Right atrium auricular region (tissue), 2 donors: ENCODE data around the gene CPPED1. TPM values are rescaled to one million over a fixed set of nuclear protein-coding genes. Genes with fewer than 3 reads are reported as not detected.
A peak's percentile ranks its signal among the peaks of the same experiment; 100 is the strongest.

Experiments
- DNase-seq: peaks from one replicate; pipeline ENCODE4 v3.0.0-alpha.2; 2019; ENCODE audit warnings: low spot score
- H3K27ac ChIP-seq, 2 donors: fragments of 200-600 bp; sonication (generic); 1 replicate in 1 of 2; 2 replicates in 1 of 2; pipeline ENCODE4 v1.5.1; 2016 to 2019
- H3K27me3 ChIP-seq, 2 donors: fragments of 200-600 bp; sonication (generic); one replicate each; pipeline versions ENCODE4 v1.5.1 to v1.6.0; 2017 to 2019
- H3K36me3 ChIP-seq: fragments of 200-600 bp; sonication (generic); one replicate; pipeline ENCODE4 v1.5.1; 2016
- H3K4me1 ChIP-seq, 2 donors: fragments of 200-600 bp; sonication (generic); one replicate each; pipeline versions ENCODE4 v1.5.1 to v1.6.0; 2017 to 2019
- H3K4me3 ChIP-seq, 2 donors: fragments of 200-600 bp; sonication (generic); 1 replicate in 1 of 2; 2 replicates in 1 of 2; pipeline ENCODE4 v1.5.1; 2017 to 2019; ENCODE audit warnings: mild to moderate bottlenecking in 1 of 2, moderate library complexity in 1 of 2
- H3K9me3 ChIP-seq, 2 donors: fragments of 200-600 bp; sonication (generic); one replicate each; pipeline ENCODE4 v1.5.1; 2019
- total RNA-seq, 2 donors: library from RNA; depleted of rRNA; stranded (reverse); fragments of >200 nt; gene quantifications; one replicate each; pipeline ENCODE4 v1.1.0, GENCODE V29; 2016
- TF ChIP-seq, protein P1 (sequence below), 2 donors: fragments of 200-600 bp; sonication (generic); IDR thresholded peaks; one replicate each; pipeline ENCODE4 v1.5.1; 2019; ENCODE audit warnings: antibody characterized with exemption in 2 of 2

CPPED1 gene
- total RNA-seq, 2 donors from 2014 or later: 5.9 to 6.4 TPM

DNA sequence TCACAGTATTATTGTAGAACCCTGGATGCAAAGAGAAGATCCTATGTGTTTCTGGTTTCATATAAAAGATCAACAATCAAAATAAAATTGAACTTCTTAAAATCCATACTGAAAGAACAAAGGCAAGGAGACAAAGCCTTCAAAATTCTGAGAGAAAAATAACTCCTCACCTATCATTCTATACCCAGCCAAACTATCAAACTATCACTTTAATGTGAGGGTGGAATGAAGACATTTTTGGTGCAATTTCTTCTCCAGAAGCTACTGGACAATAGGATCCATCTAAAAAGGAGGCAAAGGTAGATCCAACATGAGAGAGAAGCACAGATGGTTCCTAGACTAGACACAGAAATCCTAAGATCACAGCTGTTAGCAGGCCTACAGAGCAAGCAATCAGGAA lies 71.1 kb downstream of the CPPED1 start:
- Histone ChIP-seq H3K36me3 (no peaks in the 10 kb centered on the region), H3K27me3 (no peaks in the 10 kb centered on the region), H3K9me3 (peaks cover 0 to 24% of the 10 kb centered on the region in 2 donors), H3K27ac (no peak overlapping the region), H3K4me1 (peaks cover 0 to 9% of the 10 kb centered on the region in 2 donors), H3K4me3 (no peak overlapping the region)
- DNase-seq: no peak
- TF ChIP-seq, protein P1, sequence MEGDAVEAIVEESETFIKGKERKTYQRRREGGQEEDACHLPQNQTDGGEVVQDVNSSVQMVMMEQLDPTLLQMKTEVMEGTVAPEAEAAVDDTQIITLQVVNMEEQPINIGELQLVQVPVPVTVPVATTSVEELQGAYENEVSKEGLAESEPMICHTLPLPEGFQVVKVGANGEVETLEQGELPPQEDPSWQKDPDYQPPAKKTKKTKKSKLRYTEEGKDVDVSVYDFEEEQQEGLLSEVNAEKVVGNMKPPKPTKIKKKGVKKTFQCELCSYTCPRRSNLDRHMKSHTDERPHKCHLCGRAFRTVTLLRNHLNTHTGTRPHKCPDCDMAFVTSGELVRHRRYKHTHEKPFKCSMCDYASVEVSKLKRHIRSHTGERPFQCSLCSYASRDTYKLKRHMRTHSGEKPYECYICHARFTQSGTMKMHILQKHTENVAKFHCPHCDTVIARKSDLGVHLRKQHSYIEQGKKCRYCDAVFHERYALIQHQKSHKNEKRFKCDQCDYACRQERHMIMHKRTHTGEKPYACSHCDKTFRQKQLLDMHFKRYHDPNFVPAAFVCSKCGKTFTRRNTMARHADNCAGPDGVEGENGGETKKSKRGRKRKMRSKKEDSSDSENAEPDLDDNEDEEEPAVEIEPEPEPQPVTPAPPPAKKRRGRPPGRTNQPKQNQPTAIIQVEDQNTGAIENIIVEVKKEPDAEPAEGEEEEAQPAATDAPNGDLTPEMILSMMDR (IDR thresholded peaks at IDR 0.05): no peak

DNA sequence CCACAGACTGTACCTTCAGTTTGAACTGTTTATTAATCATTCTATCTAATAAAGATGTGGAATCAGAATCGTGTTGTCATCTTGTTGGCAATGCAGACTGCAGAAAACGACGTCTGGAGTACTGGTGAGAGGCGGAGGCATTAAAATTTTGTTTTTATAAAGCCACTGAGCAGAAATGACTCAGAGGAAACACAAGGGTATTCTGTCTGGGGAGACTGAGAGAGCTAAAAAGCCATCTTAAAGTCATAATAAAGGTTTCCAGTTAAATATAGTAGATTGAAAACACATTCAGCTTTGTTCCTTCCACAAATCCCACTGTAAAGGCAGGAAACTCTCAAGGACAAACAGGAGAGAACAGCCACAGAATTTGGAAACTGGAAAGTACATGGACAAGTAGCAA lies 74.2 kb downstream of the CPPED1 start:
- DNase-seq: no peak
- no peaks in the 10 kb centered on the region for H3K36me3 ChIP-seq
- peaks cover 0 to 9% of the 10 kb centered on the region in 2 donors for H3K4me1 ChIP-seq
- H3K9me3 ChIP-seq: peaks cover 0 to 24% of the 10 kb centered on the region in 2 donors
- TF ChIP-seq, protein P1 (IDR thresholded peaks at IDR 0.05): no peak
- H3K27me3 ChIP-seq: no peaks in the 10 kb centered on the region
- no peak overlapping the region for H3K4me3 ChIP-seq
- peak overlapping the region in 1 of 2 donors; percentile 22 for H3K27ac ChIP-seq

DNA sequence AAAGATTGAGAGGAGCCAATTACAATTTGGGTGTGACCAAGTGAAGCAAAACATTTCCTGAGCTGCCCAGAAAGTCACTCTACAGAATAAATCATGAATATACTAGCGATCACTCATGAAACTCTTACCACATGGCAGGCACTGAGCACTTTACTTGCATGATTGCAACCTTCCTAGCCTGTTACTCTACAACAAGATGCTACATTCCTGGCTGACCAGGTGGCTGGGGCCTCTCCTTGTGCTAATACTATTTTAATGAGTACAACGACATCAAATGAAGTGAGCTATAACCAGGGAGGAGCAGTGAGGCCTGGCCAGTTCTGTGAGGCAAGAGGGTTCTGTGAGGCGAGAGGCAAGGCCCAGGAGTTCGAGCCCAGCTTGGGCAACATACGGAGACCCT lies 75.2 kb downstream of the CPPED1 start:
- TF ChIP-seq, protein P1 (IDR thresholded peaks at IDR 0.05): no peak
- H3K4me1 ChIP-seq: peaks cover 0 to 9% of the 10 kb centered on the region in 2 donors
- no peak for DNase-seq
- H3K27ac ChIP-seq: no peak overlapping the region
- H3K4me3 ChIP-seq: no peak overlapping the region
- peaks cover 0 to 20% of the 10 kb centered on the region in 2 donors for H3K9me3 ChIP-seq
- H3K36me3 ChIP-seq: no peaks in the 10 kb centered on the region
- H3K27me3 ChIP-seq: no peaks in the 10 kb centered on the region

DNA sequence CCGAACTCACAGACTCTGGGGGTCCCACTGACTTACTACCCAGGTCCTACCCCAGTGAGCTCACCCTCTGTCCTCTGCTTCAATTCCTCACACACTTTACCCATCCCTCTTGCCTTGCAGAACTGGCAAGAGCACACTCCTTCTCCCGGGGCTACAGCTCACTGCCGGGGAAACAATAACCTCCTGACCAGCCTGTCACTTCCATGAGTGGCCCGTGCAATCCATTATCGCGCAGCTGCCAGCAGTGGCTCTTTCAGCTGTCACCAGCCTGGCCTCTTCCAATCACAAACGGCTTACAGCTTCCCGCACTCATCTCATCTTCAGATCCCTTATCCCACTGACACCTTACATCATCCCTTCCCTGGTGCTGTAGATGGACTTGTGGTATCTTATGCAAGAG lies 79.5 kb downstream of the CPPED1 start:
- H3K27ac ChIP-seq: no peak overlapping the region
- no peaks in the 10 kb centered on the region for H3K9me3 ChIP-seq
- H3K27me3 ChIP-seq: no peaks in the 10 kb centered on the region
- no peaks in the 10 kb centered on the region for H3K36me3 ChIP-seq
- H3K4me3 ChIP-seq: no peak overlapping the region
- TF ChIP-seq, protein P1 (IDR thresholded peaks at IDR 0.05): no peak
- peaks cover 0 to under 1% of the 10 kb centered on the region in 2 donors for H3K4me1 ChIP-seq
- no peak for DNase-seq

DNA sequence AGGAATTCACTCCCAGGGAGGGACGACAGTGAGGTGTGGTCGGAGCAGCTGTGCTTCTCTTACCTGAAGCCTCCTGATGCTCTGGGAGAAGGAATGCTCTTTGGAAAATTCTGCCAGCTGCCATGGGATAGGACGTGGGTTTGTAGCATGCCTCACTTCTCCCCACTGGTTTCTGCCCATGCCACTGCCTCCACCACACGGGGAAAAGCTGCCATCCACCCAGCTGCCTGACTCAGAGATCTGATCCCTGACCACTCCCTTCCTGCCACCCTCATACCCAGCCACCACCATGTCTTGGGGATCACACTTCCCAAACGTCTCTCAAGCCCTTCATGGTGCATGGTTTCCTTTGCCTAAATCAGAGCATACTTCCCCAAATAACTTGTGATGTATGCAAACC lies 80.0 kb downstream of the CPPED1 start:
- Histone ChIP-seq H3K27me3 (no peaks in the 10 kb centered on the region), H3K36me3 (no peaks in the 10 kb centered on the region), H3K27ac (no peak overlapping the region), H3K4me3 (no peak overlapping the region), H3K4me1 (no peaks in the 10 kb centered on the region), H3K9me3 (no peaks in the 10 kb centered on the region)
- no peak for DNase-seq
- TF ChIP-seq, protein P1 (IDR thresholded peaks at IDR 0.05): no peak

DNA sequence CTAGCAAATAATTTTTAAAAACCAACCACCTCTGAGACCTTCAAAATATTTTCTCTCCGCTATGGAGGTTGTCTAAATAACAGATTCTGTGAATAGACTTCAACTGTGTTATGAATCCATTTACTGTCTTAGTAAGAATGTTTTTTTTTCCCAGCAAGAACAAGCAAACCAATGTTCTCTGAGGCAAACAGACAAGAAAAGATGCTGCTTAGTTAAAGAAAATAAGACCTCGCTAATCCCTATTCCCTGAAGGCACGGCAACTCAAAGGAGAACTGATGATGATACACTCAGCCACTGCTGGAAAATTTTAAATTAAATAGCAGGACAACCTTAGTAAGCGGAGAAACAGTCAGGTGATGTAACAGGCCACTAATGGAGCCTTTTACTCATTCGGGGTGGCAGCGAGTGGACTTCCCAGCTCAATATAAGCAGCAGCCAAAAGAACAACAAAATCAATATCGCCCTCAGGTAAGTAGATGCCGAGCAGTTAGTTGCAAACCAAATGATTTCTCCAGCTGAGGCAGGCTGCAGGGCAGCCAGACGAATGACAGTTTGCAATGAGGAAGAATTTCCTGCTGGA lies 81.8 kb downstream of the CPPED1 start:
- TF ChIP-seq, protein P1 (IDR thresholded peaks at IDR 0.05): no peak
- Histone ChIP-seq H3K36me3 (no peaks in the 10 kb centered on the region), H3K27ac (no peak overlapping the region), H3K9me3 (no peaks in the 10 kb centered on the region), H3K4me3 (no peak overlapping the region), H3K4me1 (no peaks in the 10 kb centered on the region), H3K27me3 (no peaks in the 10 kb centered on the region)
- DNase-seq: no peak
